Umbilical cord (tissue), 2 donors: Measurements from ENCODE around the gene RNF151. TPM values are rescaled to one million over a fixed set of nuclear protein-coding genes. Genes with fewer than 3 reads are reported as not detected.

ENCODE experiments used
- DNase-seq: peaks from one replicate; pipeline ENCODE4 v3.0.0-alpha.2; 2015; ENCODE audit warnings: low spot score
- total RNA-seq: library from RNA; depleted of rRNA; stranded (reverse); fragments of >200 nt; gene quantifications from one replicate; pipeline ENCODE4 v1.2.3, GENCODE V29; 2014; ENCODE audit warnings: low replicate concordance; ENCODE audit not compliant: insufficient read depth

Gene RNF151
- total RNA-seq, 1 donor from 2014 or later, result not detected

- DNase-seq, result no peak
These were observed 24.9 kb downstream of the RNF151 start for GRCh38 chr16:1991588-1991947.

- DNase-seq, result peak; percentile 84
These were observed 25.5 kb downstream of the RNF151 start for GRCh38 chr16:1991948-1992703.

- DNase-seq, result no peak
These were observed 26.2 kb downstream of the RNF151 start for GRCh38 chr16:1992704-1993317.

- DNase-seq, result no peak
These were observed 27.1 kb downstream of the RNF151 start for GRCh38 chr16:1993731-1994131.

- DNase-seq, result peak; percentile 80
These were observed 31.1 kb downstream of the RNF151 start for GRCh38 chr16:1997494-1998359.

- no peak for DNase-seq
These were observed 31.7 kb downstream of the RNF151 start for GRCh38 chr16:1998360-1998835.

GRCh38 chr16:1998852-1999801 lies 32.5 kb downstream of the RNF151 start:
- DNase-seq, result no peak

GRCh38 chr16:1999866-2000514 lies 33.3 kb downstream of the RNF151 start:
- DNase-seq, result no peak

- DNase-seq, result no peak
These were observed 34.4 kb downstream of the RNF151 start for GRCh38 chr16:2001035-2001434.

- DNase-seq, result no peak
These were observed 35.0 kb downstream of the RNF151 start for GRCh38 chr16:2001456-2002355.

GRCh38 chr16:2002406-2003230 lies 36.0 kb downstream of the RNF151 start:
- DNase-seq, result no peak

- DNase-seq, result no peak
These were observed 36.7 kb downstream of the RNF151 start for GRCh38 chr16:2003231-2003826.

GRCh38 chr16:2003827-2004641 lies 37.4 kb downstream of the RNF151 start:
- DNase-seq, result peak; percentile 85

GRCh38 chr16:2004795-2005517 lies 38.3 kb downstream of the RNF151 start:
- no peak for DNase-seq

- DNase-seq, result no peak
These were observed 39.0 kb downstream of the RNF151 start for GRCh38 chr16:2005646-2006045.

- no peak for DNase-seq
These were observed 39.7 kb downstream of the RNF151 start for GRCh38 chr16:2006317-2006716.
